K562 (cell line): ENCODE measurements around the gene THAP5. TPM values are rescaled to one million over a fixed set of nuclear protein-coding genes. Genes with fewer than 3 reads are reported as not detected.

Experiments used
- CBFA2T2 ChIP-seq: fragments of 450-650 bp; conservative IDR thresholded peaks from 2 replicates; pipeline ENCODE4 v1.6.1; 2017; ENCODE audit warnings: mild to moderate bottlenecking
- ETS2 ChIP-seq: IDR thresholded peaks from 2 replicates; pipeline ENCODE4 v1.6.1; 2016; ENCODE audit warnings: borderline replicate concordance, missing genetic modification characterization, mild to moderate bottlenecking, moderate library complexity, missing compliant biosample characterization; ENCODE audit not compliant: poor library complexity, severe bottlenecking
- FOSL1 ChIP-seq: fragments of 200-800 bp; sonication (Bioruptor generic); conservative IDR thresholded peaks from 2 replicates; pipeline ENCODE4 v1.6.1; 2016; ENCODE audit warnings: missing genetic modification characterization, missing compliant biosample characterization
- GATA2 ChIP-seq: sonication (generic); formaldehyde crosslinking; IDR thresholded peaks from 2 replicates; pipeline ENCODE4 v1.4.0; 2020; ENCODE audit warnings: mild to moderate bottlenecking, missing genetic modification reagents
- TBP ChIP-seq: optimal IDR thresholded peaks from 2 replicates; pipeline ENCODE3; 2011; ENCODE audit warnings: low read depth, low read length, improper control_type of control experiment
- TRIM24 ChIP-seq, 2 experiments: fragments of 450-650 bp; IDR thresholded peaks; 2 replicates each; pipeline ENCODE4 v1.6.1; 2016
- YY1 ChIP-seq, 3 experiments: IDR thresholded peaks; 2 replicates each; pipeline ENCODE4 v1.6.1; 2011; ENCODE audit warnings: low read length in 2 of 3, mild to moderate bottlenecking in 2 of 3, moderate library complexity in 2 of 3, borderline replicate concordance in 1 of 3, control low read depth in 1 of 3, low read depth in 1 of 3; ENCODE audit not compliant: insufficient read depth in 3 of 3, insufficient replicate concordance in 2 of 3, control insufficient read depth in 1 of 3, insufficient read length in 1 of 3; ENCODE audit errors: extremely low read depth in 1 of 3
- ZNF12 ChIP-seq: sonication (generic); formaldehyde crosslinking; IDR thresholded peaks from 2 replicates; pipeline ENCODE4 v1.4.0; 2020; ENCODE audit warnings: mild to moderate bottlenecking, missing genetic modification reagents
- ZNF24 ChIP-seq: fragments of 450-650 bp; IDR thresholded peaks from 2 replicates; pipeline ENCODE4 v1.6.1; 2016
- ZNF583 ChIP-seq: fragments of 250-450 bp; sonication (Bioruptor Pico); IDR thresholded peaks from 2 replicates; pipeline ENCODE4 v1.4.0; 2020
- polyA plus RNA-seq, 8 experiments: library from polyadenylated mRNA; depleted of rRNA in 4 of 8; stranded (reverse) in 5 of 8; unstranded in 3 of 8; fragments of >200 nt; fragmentation: Nextera tagmentation in 2 of 8; fragmentation: Illumina TruSeq in 1 of 8; extraction: Ambion mirVana in 2 of 8; extraction: Trizol in 1 of 8; gene quantifications; 2 replicates each; pipeline versions ENCODE4 v1.2.1 to v1.2.3, GENCODE V29; 2011 to 2014; ENCODE audit warnings: inconsistent platforms in 1 of 8, missing spikeins in 1 of 8
- total RNA-seq, 7 experiments: library from RNA; depleted of rRNA in 6 of 7; stranded (reverse); fragments of >200 nt in 6 of 7; fragmentation: Illumina TruSeq in 2 of 7; extraction: Trizol in 2 of 7; gene quantifications; 2 replicates each; pipeline versions ENCODE4 v1.2.1 to v1.2.3, GENCODE V29; 2011 to 2021; ENCODE audit warnings: low replicate concordance in 1 of 7
- TF ChIP-seq, protein P1 (sequence below): fragments of 250-450 bp; sonication (Bioruptor Pico); IDR thresholded peaks from 2 replicates; pipeline ENCODE4 v1.5.0; 2021
- TF ChIP-seq, protein P2 (sequence below): fragments of 250-450 bp; sonication (Bioruptor Pico); IDR thresholded peaks from 2 replicates; pipeline ENCODE4 v1.4.0; 2020
- TF ChIP-seq, protein P3 (sequence below): IDR thresholded peaks from 2 replicates; pipeline ENCODE4 v1.6.1; 2011; ENCODE audit not compliant: insufficient read length; ENCODE audit errors: extremely low read depth
- TF ChIP-seq, protein P4 (sequence below), 2 experiments: fragments of 450-650 bp; IDR thresholded peaks; 2 replicates each; pipeline ENCODE4 v1.6.1; 2018; ENCODE audit warnings: mild to moderate bottlenecking in 2 of 2, low read depth in 1 of 2; ENCODE audit not compliant: partially characterized antibody in 2 of 2

The THAP5 gene
- total and polyA plus RNA-seq, 9 of the 15 experiments (the other 6 are each of a cell fraction or from before 2014, with no cell fraction given), result 16.5 to 58.1 (median 28.2) TPM

DNA sequence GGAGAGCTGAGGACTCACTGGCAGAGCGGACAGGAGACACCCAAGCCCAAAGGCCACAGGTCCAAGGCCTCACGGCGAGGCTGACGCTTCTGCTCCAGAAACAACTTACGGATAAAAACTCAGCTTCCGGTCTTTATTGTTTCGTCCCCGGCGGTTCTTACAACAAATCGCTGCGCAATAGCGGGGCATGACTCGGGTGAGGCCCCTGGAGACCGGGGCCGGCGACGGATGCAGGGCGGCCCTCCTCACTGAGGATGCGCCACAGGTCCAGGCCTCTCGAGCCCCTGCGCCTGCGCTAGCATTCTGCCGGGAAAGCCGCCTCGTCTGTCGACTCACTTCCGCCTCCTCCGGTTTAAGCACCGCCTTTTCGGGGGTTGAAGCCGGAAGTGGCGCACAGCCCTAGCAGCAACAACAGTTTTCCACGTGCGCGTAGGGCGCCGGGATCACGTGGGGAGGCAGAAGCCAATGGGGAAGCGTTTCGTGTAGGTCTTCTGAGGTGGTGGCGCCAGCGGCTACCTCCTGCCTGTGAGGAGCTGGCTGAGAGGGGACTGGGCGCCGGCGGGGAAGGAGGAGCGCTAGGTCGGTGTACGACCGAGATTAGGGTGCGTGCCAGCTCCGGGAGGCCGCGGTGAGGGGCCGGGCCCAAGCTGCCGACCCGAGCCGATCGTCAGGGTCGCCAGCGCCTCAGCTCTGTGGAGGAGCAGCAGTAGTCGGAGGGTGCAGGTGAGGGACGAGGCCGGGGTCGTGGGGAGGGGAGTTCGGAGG, at the start of gene THAP5, which contains the start of gene DNAJB9 (continued):
- TF ChIP-seq, protein P1, sequence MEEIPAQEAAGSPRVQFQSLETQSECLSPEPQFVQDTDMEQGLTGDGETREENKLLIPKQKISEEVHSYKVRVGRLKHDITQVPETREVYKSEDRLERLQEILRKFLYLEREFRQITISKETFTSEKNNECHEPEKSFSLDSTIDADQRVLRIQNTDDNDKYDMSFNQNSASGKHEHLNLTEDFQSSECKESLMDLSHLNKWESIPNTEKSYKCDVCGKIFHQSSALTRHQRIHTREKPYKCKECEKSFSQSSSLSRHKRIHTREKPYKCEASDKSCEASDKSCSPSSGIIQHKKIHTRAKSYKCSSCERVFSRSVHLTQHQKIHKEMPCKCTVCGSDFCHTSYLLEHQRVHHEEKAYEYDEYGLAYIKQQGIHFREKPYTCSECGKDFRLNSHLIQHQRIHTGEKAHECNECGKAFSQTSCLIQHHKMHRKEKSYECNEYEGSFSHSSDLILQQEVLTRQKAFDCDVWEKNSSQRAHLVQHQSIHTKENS, result no peak
- TF ChIP-seq ZNF24 (peak; percentile 25; the same call in 1 of the 2 replicates), ZNF12 (CRISPR knock-in tag) (0 out of 2 replicates have a peak, but pooled peaks have one; percentile 62), YY1 (IDR thresholded peaks at IDR 0.05; ENCODE audit: borderline replicate concordance in 1 of 3, control insufficient read depth in 1 of 3, extremely low read depth in 1 of 3, insufficient read depth in 3 of 3, insufficient read length in 1 of 3, insufficient replicate concordance in 2 of 3, low read depth in 1 of 3, low read length in 2 of 3) (peak; percentile 20 to 71 (median 64)), CBFA2T2 (peak; percentile 91), ZNF583 (no peak), FOSL1 (tag) (peak; percentile 59), GATA2 (CRISPR knock-in tag) (no peak), ETS2 (tag) (no peak), TBP (peak; percentile 97), TRIM24 (IDR thresholded peaks at IDR 0.05) (peak; percentile 8 to 35; a peak in 1 of 4 replicates)
- TF ChIP-seq, protein P2, sequence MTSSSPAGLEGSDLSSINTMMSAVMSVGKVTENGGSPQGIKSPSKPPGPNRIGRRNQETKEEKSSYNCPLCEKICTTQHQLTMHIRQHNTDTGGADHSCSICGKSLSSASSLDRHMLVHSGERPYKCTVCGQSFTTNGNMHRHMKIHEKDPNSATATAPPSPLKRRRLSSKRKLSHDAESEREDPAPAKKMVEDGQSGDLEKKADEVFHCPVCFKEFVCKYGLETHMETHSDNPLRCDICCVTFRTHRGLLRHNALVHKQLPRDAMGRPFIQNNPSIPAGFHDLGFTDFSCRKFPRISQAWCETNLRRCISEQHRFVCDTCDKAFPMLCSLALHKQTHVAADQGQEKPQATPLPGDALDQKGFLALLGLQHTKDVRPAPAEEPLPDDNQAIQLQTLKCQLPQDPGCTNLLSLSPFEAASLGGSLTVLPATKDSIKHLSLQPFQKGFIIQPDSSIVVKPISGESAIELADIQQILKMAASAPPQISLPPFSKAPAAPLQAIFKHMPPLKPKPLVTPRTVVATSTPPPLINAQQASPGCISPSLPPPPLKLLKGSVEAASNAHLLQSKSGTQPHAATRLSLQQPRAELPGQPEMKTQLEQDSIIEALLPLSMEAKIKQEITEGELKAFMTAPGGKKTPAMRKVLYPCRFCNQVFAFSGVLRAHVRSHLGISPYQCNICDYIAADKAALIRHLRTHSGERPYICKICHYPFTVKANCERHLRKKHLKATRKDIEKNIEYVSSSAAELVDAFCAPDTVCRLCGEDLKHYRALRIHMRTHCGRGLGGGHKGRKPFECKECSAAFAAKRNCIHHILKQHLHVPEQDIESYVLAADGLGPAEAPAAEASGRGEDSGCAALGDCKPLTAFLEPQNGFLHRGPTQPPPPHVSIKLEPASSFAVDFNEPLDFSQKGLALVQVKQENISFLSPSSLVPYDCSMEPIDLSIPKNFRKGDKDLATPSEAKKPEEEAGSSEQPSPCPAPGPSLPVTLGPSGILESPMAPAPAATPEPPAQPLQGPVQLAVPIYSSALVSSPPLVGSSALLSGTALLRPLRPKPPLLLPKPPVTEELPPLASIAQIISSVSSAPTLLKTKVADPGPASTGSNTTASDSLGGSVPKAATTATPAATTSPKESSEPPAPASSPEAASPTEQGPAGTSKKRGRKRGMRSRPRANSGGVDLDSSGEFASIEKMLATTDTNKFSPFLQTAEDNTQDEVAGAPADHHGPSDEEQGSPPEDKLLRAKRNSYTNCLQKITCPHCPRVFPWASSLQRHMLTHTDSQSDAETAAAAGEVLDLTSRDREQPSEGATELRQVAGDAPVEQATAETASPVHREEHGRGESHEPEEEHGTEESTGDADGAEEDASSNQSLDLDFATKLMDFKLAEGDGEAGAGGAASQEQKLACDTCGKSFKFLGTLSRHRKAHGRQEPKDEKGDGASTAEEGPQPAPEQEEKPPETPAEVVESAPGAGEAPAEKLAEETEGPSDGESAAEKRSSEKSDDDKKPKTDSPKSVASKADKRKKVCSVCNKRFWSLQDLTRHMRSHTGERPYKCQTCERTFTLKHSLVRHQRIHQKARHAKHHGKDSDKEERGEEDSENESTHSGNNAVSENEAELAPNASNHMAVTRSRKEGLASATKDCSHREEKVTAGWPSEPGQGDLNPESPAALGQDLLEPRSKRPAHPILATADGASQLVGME, result peak; percentile 84
- TF ChIP-seq, protein P3, sequence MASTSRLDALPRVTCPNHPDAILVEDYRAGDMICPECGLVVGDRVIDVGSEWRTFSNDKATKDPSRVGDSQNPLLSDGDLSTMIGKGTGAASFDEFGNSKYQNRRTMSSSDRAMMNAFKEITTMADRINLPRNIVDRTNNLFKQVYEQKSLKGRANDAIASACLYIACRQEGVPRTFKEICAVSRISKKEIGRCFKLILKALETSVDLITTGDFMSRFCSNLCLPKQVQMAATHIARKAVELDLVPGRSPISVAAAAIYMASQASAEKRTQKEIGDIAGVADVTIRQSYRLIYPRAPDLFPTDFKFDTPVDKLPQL, result no peak
- TF ChIP-seq, protein P4, sequence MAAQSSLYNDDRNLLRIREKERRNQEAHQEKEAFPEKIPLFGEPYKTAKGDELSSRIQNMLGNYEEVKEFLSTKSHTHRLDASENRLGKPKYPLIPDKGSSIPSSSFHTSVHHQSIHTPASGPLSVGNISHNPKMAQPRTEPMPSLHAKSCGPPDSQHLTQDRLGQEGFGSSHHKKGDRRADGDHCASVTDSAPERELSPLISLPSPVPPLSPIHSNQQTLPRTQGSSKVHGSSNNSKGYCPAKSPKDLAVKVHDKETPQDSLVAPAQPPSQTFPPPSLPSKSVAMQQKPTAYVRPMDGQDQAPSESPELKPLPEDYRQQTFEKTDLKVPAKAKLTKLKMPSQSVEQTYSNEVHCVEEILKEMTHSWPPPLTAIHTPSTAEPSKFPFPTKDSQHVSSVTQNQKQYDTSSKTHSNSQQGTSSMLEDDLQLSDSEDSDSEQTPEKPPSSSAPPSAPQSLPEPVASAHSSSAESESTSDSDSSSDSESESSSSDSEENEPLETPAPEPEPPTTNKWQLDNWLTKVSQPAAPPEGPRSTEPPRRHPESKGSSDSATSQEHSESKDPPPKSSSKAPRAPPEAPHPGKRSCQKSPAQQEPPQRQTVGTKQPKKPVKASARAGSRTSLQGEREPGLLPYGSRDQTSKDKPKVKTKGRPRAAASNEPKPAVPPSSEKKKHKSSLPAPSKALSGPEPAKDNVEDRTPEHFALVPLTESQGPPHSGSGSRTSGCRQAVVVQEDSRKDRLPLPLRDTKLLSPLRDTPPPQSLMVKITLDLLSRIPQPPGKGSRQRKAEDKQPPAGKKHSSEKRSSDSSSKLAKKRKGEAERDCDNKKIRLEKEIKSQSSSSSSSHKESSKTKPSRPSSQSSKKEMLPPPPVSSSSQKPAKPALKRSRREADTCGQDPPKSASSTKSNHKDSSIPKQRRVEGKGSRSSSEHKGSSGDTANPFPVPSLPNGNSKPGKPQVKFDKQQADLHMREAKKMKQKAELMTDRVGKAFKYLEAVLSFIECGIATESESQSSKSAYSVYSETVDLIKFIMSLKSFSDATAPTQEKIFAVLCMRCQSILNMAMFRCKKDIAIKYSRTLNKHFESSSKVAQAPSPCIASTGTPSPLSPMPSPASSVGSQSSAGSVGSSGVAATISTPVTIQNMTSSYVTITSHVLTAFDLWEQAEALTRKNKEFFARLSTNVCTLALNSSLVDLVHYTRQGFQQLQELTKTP (IDR thresholded peaks at IDR 0.05; ENCODE audit: low read depth in 1 of 2, partially characterized antibody in 2 of 2), result peak in 1 of 2 experiments; percentile 53
